Mammary epithelial cell (primary cell): ENCODE measurements around the gene ATOH8.

ENCODE experiments used
- CTCF ChIP-seq, 2 donors: IDR thresholded peaks in 1 of 2; conservative IDR thresholded peaks in 1 of 2; 2 replicates each; pipeline ENCODE4 v1.5.1; 2011 to 2012; ENCODE audit warnings: inconsistent platforms in 2 of 2, low read length in 2 of 2, mild to moderate bottlenecking in 2 of 2, control low read depth in 1 of 2, low read depth in 1 of 2; ENCODE audit not compliant: insufficient read depth in 1 of 2; ENCODE audit errors: extremely low read depth in 1 of 2
- EZH2 ChIP-seq: IDR thresholded peaks from 2 replicates; pipeline ENCODE4 v1.6.1; 2012; ENCODE audit warnings: low read length, inconsistent platforms, borderline replicate concordance

- TF ChIP-seq CTCF (conservative IDR thresholded peaks at IDR 0.05 in 1 of 2, IDR thresholded peaks at IDR 0.05 in 1 of 2; ENCODE audit: extremely low read depth in 1 of 2, insufficient read depth in 1 of 2, low read depth in 1 of 2, low read length in 2 of 2): no peak
- TF ChIP-seq EZH2: no peak
Measured at GRCh38 chr2:85729825-85730510, 23.8 kb upstream of the ATOH8 start.
